WTC11 (cell line): ENCODE measurements around the gene COLEC12.

Experiments used
- ATF1 ChIP-seq: sonication (generic); formaldehyde crosslinking; IDR thresholded peaks from 2 replicates; pipeline ENCODE4 v1.8.1; 2023; ENCODE audit warnings: mild to moderate bottlenecking, moderate library complexity, missing genetic modification reagents
- ATF3 ChIP-seq: sonication (generic); formaldehyde crosslinking; conservative IDR thresholded peaks from 2 replicates; pipeline ENCODE4 v1.8.1; 2022; ENCODE audit warnings: mild to moderate bottlenecking, missing genetic modification reagents
- JUN ChIP-seq: sonication (generic); formaldehyde crosslinking; IDR thresholded peaks from 2 replicates; pipeline ENCODE4 v1.8.0; 2023; ENCODE audit warnings: mild to moderate bottlenecking, missing genetic modification reagents
- NFYB ChIP-seq: sonication (generic); formaldehyde crosslinking; conservative IDR thresholded peaks from 2 replicates; pipeline ENCODE4 v1.8.0; 2022; ENCODE audit warnings: low read depth, missing genetic modification reagents
- NR2C2 ChIP-seq: sonication (generic); formaldehyde crosslinking; IDR thresholded peaks from 2 replicates; pipeline ENCODE4 v1.8.0; 2022; ENCODE audit warnings: mild to moderate bottlenecking, missing genetic modification reagents
- PRRX2 ChIP-seq: fragments of 250-450 bp; sonication (Bioruptor Pico); IDR thresholded peaks from 2 replicates; pipeline ENCODE4 v1.8.0; 2021; ENCODE audit warnings: mild to moderate bottlenecking
- ZBTB21 ChIP-seq: sonication (generic); formaldehyde crosslinking; IDR thresholded peaks from 2 replicates; pipeline ENCODE4 v1.8.1; 2023; ENCODE audit warnings: mild to moderate bottlenecking, missing genetic modification reagents, borderline replicate concordance
- TF ChIP-seq, protein P1 (sequence below): fragments of 200-600 bp; IDR thresholded peaks from 2 replicates; pipeline ENCODE4 v1.8.0; 2022; ENCODE audit warnings: antibody characterized with exemption
- TF ChIP-seq, protein P2 (sequence below): sonication (generic); formaldehyde crosslinking; IDR thresholded peaks from 2 replicates; pipeline ENCODE4 v1.8.1; 2023; ENCODE audit warnings: mild to moderate bottlenecking, missing genetic modification reagents, moderate library complexity

- TF ChIP-seq JUN (CRISPR knock-in tag) (no peak), ZBTB21 (CRISPR knock-in tag) (no peak), ATF1 (CRISPR knock-in tag) (no peak), NFYB (no peak), NR2C2 (CRISPR knock-in tag) (no peak), ATF3 (CRISPR knock-in tag) (no peak), PRRX2 (CRISPR knock-in tag) (no peak)
- TF ChIP-seq, protein P1, sequence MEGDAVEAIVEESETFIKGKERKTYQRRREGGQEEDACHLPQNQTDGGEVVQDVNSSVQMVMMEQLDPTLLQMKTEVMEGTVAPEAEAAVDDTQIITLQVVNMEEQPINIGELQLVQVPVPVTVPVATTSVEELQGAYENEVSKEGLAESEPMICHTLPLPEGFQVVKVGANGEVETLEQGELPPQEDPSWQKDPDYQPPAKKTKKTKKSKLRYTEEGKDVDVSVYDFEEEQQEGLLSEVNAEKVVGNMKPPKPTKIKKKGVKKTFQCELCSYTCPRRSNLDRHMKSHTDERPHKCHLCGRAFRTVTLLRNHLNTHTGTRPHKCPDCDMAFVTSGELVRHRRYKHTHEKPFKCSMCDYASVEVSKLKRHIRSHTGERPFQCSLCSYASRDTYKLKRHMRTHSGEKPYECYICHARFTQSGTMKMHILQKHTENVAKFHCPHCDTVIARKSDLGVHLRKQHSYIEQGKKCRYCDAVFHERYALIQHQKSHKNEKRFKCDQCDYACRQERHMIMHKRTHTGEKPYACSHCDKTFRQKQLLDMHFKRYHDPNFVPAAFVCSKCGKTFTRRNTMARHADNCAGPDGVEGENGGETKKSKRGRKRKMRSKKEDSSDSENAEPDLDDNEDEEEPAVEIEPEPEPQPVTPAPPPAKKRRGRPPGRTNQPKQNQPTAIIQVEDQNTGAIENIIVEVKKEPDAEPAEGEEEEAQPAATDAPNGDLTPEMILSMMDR: no peak
- TF ChIP-seq, protein P2, sequence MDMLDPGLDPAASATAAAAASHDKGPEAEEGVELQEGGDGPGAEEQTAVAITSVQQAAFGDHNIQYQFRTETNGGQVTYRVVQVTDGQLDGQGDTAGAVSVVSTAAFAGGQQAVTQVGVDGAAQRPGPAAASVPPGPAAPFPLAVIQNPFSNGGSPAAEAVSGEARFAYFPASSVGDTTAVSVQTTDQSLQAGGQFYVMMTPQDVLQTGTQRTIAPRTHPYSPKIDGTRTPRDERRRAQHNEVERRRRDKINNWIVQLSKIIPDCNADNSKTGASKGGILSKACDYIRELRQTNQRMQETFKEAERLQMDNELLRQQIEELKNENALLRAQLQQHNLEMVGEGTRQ (CRISPR knock-in tag): no peak
Measured at GRCh38 chr18:273525-273924, 227.0 kb downstream of the COLEC12 start.
